HAP-1 (cell line): ENCODE measurements around the gene RAD52.

Experiments
- DNase-seq, 2 experiments: peaks; one replicate each; pipeline ENCODE4 v3.0.0-alpha.2; 2016 to 2020; ENCODE audit warnings: low spot score in 2 of 2
- H3K27me3 ChIP-seq: fragments of 250-450 bp; sonication (Bioruptor Pico); 2 replicates; pipeline ENCODE4 v1.5.1; 2020; ENCODE audit warnings: low read depth, mild to moderate bottlenecking, moderate library complexity
- H3K36me3 ChIP-seq: fragments of 250-450 bp; sonication (Bioruptor Pico); replicated peaks from 2 replicates; pipeline ENCODE4 v1.5.1; 2020; ENCODE audit warnings: mild to moderate bottlenecking
- H3K4me1 ChIP-seq: fragments of 250-450 bp; sonication (Bioruptor Pico); 2 replicates; pipeline ENCODE4 v1.5.1; 2020; ENCODE audit warnings: mild to moderate bottlenecking
- H3K4me3 ChIP-seq: fragments of 250-450 bp; sonication (Bioruptor Pico); 2 replicates; pipeline ENCODE4 v1.5.1; 2020; ENCODE audit warnings: mild to moderate bottlenecking, moderate library complexity
- H3K9me3 ChIP-seq: fragments of 250-450 bp; sonication (Bioruptor Pico); 2 replicates; pipeline ENCODE4 v1.5.1; 2020; ENCODE audit warnings: mild to moderate bottlenecking, moderate library complexity
- in situ Hi-C: fragments of 300-500 bp; cut with MboI; formaldehyde crosslinking; loops from 3 replicates; pipeline ENCODE4 v1.14.3; 2020; ENCODE audit warnings: low sequenced_read_pairs, inconsistent platforms, mixed read lengths

The RAD52 gene

GRCh38 chr12:904010-904414 is 45.5 kb downstream of the RAD52 start:
- Histone ChIP-seq H3K9me3 (no peaks in the 10 kb centered on the region), H3K4me1 (no peaks in the 10 kb centered on the region), H3K36me3 (peaks cover 60% of the 10 kb centered on the region), H3K27me3 (no peaks in the 10 kb centered on the region), H3K4me3 (no peak overlapping the region)
- in situ Hi-C loops, result no loop called here
- no peak for DNase-seq

- H3K36me3 ChIP-seq, result peaks cover 60% of the 10 kb centered on the region
- no peak overlapping the region for H3K4me3 ChIP-seq
- no peaks in the 10 kb centered on the region for H3K9me3 ChIP-seq
- H3K27me3 ChIP-seq, result no peaks in the 10 kb centered on the region
- in situ Hi-C loops, result no loop called here
- no peak for DNase-seq
- no peaks in the 10 kb centered on the region for H3K4me1 ChIP-seq
Measured at GRCh38 chr12:903055-903454, 46.4 kb downstream of the RAD52 start.

- Histone ChIP-seq H3K36me3 (peaks cover 61% of the 10 kb centered on the region), H3K9me3 (no peaks in the 10 kb centered on the region), H3K27me3 (no peaks in the 10 kb centered on the region), H3K4me3 (no peak overlapping the region), H3K4me1 (no peaks in the 10 kb centered on the region)
- no peak for DNase-seq
- in situ Hi-C loops, result no loop called here
Measured at GRCh38 chr12:902581-902980, 46.9 kb downstream of the RAD52 start.

DNA sequence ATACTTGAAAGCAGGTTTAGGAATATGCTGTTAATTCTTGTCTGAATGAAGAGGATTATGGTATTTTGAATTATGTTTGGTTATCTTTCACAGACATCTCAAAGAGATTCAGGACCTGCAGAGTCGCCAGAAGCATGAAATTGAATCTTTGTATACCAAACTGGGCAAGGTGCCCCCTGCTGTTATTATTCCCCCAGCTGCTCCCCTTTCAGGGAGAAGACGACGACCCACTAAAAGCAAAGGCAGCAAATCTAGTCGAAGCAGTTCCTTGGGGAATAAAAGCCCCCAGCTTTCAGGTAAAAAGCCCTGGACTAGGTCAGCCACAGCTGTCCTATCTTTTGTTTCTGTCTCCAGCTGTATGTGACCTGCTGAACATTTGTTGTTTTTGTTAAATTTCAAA is 52.1 kb downstream of the RAD52 start:
- Histone ChIP-seq H3K9me3 (no peaks in the 10 kb centered on the region), H3K36me3 (peaks cover 72% of the 10 kb centered on the region), H3K27me3 (no peaks in the 10 kb centered on the region), H3K4me3 (no peak overlapping the region), H3K4me1 (no peaks in the 10 kb centered on the region)
- no peak for DNase-seq
- in situ Hi-C loops, result no loop called here

GRCh38 chr12:896031-896430 is 53.5 kb downstream of the RAD52 start:
- H3K4me3 ChIP-seq, result no peak overlapping the region
- in situ Hi-C loops, result no loop called here
- H3K9me3 ChIP-seq, result no peaks in the 10 kb centered on the region
- peaks cover 64% of the 10 kb centered on the region for H3K36me3 ChIP-seq
- DNase-seq, result no peak
- H3K4me1 ChIP-seq, result no peaks in the 10 kb centered on the region
- H3K27me3 ChIP-seq, result no peaks in the 10 kb centered on the region

GRCh38 chr12:894226-894625 is 55.3 kb downstream of the RAD52 start:
- no peak for DNase-seq
- peaks cover 58% of the 10 kb centered on the region for H3K36me3 ChIP-seq

DNA sequence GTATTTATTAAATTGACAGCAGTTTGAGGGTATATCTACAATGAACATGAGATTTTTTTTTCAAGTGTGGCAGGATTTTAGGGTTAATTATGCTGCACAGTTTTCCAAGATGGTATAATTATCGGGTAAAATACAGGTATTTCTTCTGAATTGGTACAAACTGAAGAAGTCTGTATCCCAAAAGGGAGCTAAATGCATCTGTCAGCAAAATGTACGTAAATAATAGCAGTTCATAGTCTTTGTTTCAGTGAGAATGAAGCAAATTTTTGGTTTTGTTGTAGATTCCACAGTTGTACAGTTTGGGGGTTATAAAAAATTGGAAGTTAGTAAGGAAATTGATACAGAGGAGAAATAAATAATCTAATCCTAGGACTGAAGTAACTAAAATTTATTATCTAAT is 63.3 kb downstream of the RAD52 start:
- DNase-seq, result no peak
- H3K27me3 ChIP-seq, result no peaks in the 10 kb centered on the region
- no peaks in the 10 kb centered on the region for H3K4me1 ChIP-seq
- no peak overlapping the region for H3K4me3 ChIP-seq
- H3K36me3 ChIP-seq, result peaks cover 84% of the 10 kb centered on the region
- H3K9me3 ChIP-seq, result no peaks in the 10 kb centered on the region
- in situ Hi-C loops, result no loop called here

More at GRCh38 chr12:894226-894625, 55.3 kb downstream of the RAD52 start:
- Histone ChIP-seq H3K27me3 (no peaks in the 10 kb centered on the region), H3K4me3 (no peak overlapping the region), H3K4me1 (no peaks in the 10 kb centered on the region), H3K9me3 (no peaks in the 10 kb centered on the region)
- in situ Hi-C loops, result no loop called here

GRCh38 chr12:885701-886100 is 63.8 kb downstream of the RAD52 start:
- Histone ChIP-seq H3K4me3 (no peak overlapping the region), H3K27me3 (no peaks in the 10 kb centered on the region), H3K36me3 (peaks cover 89% of the 10 kb centered on the region), H3K4me1 (no peaks in the 10 kb centered on the region), H3K9me3 (no peaks in the 10 kb centered on the region)
- no peak for DNase-seq
- in situ Hi-C loops, result no loop called here

GRCh38 chr12:884746-885414 is 64.6 kb downstream of the RAD52 start:
- no peak for DNase-seq
- no peaks in the 10 kb centered on the region for H3K27me3 ChIP-seq
- no peak overlapping the region for H3K4me3 ChIP-seq
- H3K9me3 ChIP-seq, result no peaks in the 10 kb centered on the region
- in situ Hi-C loops, result no loop called here
- peaks cover 89% of the 10 kb centered on the region for H3K36me3 ChIP-seq
- no peaks in the 10 kb centered on the region for H3K4me1 ChIP-seq

GRCh38 chr12:880656-881055 is 68.8 kb downstream of the RAD52 start:
- in situ Hi-C loops, result no loop called here
- Histone ChIP-seq H3K27me3 (no peaks in the 10 kb centered on the region), H3K4me1 (no peaks in the 10 kb centered on the region), H3K36me3 (peaks cover 65% of the 10 kb centered on the region), H3K9me3 (no peaks in the 10 kb centered on the region), H3K4me3 (no peak overlapping the region)
- DNase-seq, result no peak

- DNase-seq, result no peak
- in situ Hi-C loops, result no loop called here
- H3K27me3 ChIP-seq, result no peaks in the 10 kb centered on the region
- H3K9me3 ChIP-seq, result no peaks in the 10 kb centered on the region
- H3K4me1 ChIP-seq, result no peaks in the 10 kb centered on the region
- no peak overlapping the region for H3K4me3 ChIP-seq
- peaks cover 55% of the 10 kb centered on the region for H3K36me3 ChIP-seq
Measured at GRCh38 chr12:879641-880040, 69.9 kb downstream of the RAD52 start.

GRCh38 chr12:873954-874353 is 75.5 kb downstream of the RAD52 start:
- no peaks in the 10 kb centered on the region for H3K4me1 ChIP-seq
- no peak for DNase-seq
- peaks cover 22% of the 10 kb centered on the region for H3K36me3 ChIP-seq
- H3K27me3 ChIP-seq, result no peaks in the 10 kb centered on the region
- no peak overlapping the region for H3K4me3 ChIP-seq
- in situ Hi-C loops, result no loop called here
- H3K9me3 ChIP-seq, result no peaks in the 10 kb centered on the region

DNA sequence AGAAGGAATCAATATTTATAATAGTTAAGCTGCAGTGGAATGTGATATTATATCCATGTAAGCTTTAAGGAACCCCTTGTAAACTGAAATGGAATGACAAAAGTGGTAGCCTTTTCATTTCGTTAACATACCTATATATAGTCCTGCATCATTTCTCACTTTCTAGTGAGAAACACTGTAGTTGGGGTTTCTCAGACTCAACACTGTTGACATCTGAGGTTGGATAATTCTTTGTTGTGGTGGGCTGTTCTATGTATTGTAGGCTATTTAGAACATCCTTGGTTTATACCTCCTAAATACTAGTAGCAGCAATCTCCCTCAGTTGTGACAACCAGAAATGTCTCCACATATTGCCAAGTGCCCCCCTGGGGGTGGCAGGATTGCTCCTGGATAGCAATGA is 79.1 kb downstream of the RAD52 start:
- Histone ChIP-seq H3K36me3 (peaks cover 36% of the 10 kb centered on the region), H3K4me3 (no peak overlapping the region), H3K4me1 (no peaks in the 10 kb centered on the region), H3K9me3 (no peaks in the 10 kb centered on the region), H3K27me3 (no peaks in the 10 kb centered on the region)
- DNase-seq, result no peak
- in situ Hi-C loops, result no loop called here

DNA sequence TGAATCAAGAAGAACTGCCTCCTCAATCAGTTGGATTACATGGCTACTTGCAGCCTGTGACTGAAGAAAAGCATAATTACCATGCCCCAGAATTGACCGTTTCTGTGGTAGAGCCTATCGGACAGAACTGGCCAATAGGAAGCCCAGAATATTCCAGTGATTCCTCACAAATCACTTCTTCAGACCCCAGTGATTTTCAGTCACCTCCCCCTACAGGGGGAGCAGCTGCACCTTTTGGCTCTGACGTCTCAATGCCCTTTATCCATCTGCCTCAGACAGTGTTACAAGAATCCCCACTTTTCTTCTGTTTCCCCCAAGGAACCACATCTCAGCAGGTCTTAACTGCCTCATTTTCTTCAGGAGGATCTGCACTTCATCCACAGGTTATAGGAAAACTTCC is 80.8 kb downstream of the RAD52 start:
- H3K36me3 ChIP-seq, result peaks cover 41% of the 10 kb centered on the region
- in situ Hi-C loops, result no loop called here
- DNase-seq, result no peak
- H3K4me1 ChIP-seq, result no peaks in the 10 kb centered on the region
- H3K4me3 ChIP-seq, result no peak overlapping the region
- no peaks in the 10 kb centered on the region for H3K27me3 ChIP-seq
- no peaks in the 10 kb centered on the region for H3K9me3 ChIP-seq

DNA sequence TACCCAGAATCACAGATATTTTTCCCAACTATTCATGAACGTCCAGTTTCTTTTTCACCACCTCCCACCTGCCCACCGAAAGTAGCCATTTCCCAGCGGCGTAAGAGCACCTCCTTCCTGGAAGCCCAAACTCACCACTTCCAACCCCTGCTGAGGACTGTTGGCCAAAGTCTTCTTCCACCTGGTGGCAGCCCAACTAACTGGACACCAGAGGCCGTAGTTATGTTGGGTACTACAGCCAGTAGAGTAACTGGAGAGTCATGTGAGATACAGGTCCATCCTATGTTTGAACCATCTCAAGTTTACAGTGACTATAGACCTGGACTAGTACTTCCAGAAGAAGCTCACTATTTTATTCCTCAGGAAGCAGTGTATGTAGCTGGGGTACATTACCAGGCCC is 81.6 kb downstream of the RAD52 start:
- Histone ChIP-seq H3K4me3 (no peak overlapping the region), H3K4me1 (no peaks in the 10 kb centered on the region), H3K36me3 (peaks cover 43% of the 10 kb centered on the region), H3K27me3 (no peaks in the 10 kb centered on the region), H3K9me3 (no peaks in the 10 kb centered on the region)
- DNase-seq, result no peak
- in situ Hi-C loops, result no loop called here
